Erythroblast (primary cell): ENCODE results near the gene SMIM38.

Experiments used
- GATA1 ChIP-seq: IDR thresholded peaks from 2 replicates; pipeline ENCODE4 v1.6.1; 2011; ENCODE audit warnings: low read depth, mild to moderate bottlenecking, control low read depth, low read length, moderate library complexity
- POLR2A ChIP-seq: IDR thresholded peaks from 2 replicates; pipeline ENCODE4 v1.6.1; 2011; ENCODE audit warnings: mild to moderate bottlenecking, low read length

- TF ChIP-seq POLR2A (no peak), GATA1 (no peak)
Measured at GRCh38 chr11:69130654-69131053, 25.1 kb upstream of the SMIM38 start.
